Activated CD4-positive, alpha-beta T cell treated with anti-CD3 and anti-CD28 coated beads for 36 hours (primary cell): ENCODE results near the gene CENPU. TPM values are rescaled to one million over a fixed set of nuclear protein-coding genes. Genes with fewer than 3 reads are reported as not detected.

Experiments
- total RNA-seq, 2 experiments: library from RNA; stranded (reverse); gene quantifications; one replicate each; pipeline ENCODE4 v1.2.3, GENCODE V29; 2021

CENPU gene
- total RNA-seq, 2 experiments from 2014 or later, result 87.7 to 88.4 TPM

Other genes with a start within 250 kb of the CENPU start
- gene CASP3, start 84.6 kb downstream of the CENPU start, total RNA-seq, result 10 to 100 TPM; 44.3 to 65.7 TPM
- 10 to 100 TPM; 20.4 to 24.3 TPM for gene PRIMPOL, start 84.4 kb downstream of the CENPU start, total RNA-seq
- gene ACSL1, start 91.9 kb upstream of the CENPU start, total RNA-seq, result 10 to 100 TPM; 17.1 to 17.2 TPM